HG03442 (cell line): Measurements from ENCODE around the gene EHBP1L1.
"Not testable (repeated sequence)": the region's sequence is repeated elsewhere in the genome, so short reads cannot be mapped to it uniquely, and the experiment has no call there.

Source experiments
- ATAC-seq: cut with Tn5 transposase; IDR thresholded peaks from one replicate; pipeline ENCODE4 v1.9.1; 2021; ENCODE audit warnings: mild to moderate bottlenecking, moderate library complexity; ENCODE audit not compliant: unreplicated experiment

The EHBP1L1 gene

DNA sequence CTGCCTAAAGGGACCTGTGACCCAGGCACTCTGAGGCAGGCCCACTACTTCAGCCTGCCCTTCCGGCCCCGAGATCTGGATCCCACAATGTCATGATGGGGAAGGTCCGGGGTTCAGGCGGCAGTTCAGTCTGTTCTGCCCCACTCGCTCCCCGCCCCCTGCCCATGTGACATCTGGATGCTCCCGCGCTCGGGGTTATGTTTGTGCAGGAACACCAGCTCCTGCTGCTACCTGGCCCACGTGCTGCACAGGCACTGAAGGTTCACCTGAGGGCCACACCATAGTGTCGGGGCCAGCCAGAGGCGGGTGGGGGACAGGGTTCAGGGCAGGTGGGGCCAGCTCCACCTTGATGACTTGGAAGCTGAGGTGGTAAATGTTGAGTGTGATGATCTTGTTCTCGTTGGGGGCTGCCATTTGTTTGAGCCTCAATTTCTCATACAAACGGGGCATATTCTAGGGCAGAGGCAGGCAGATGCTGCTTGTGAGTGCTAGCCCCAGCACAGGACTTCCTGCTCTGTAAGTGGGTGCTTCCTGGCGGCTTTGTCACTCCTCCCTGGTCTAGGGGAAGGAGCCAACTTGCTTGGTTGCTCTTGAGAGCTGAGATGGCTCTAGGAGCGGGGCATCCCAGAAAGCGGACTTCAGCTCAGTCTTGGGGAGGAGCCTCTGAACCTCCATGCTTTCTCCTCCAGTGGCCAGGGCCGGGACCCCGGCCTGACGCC lies 57.7 kb downstream of the EHBP1L1 start:
- no peak for ATAC-seq

DNA sequence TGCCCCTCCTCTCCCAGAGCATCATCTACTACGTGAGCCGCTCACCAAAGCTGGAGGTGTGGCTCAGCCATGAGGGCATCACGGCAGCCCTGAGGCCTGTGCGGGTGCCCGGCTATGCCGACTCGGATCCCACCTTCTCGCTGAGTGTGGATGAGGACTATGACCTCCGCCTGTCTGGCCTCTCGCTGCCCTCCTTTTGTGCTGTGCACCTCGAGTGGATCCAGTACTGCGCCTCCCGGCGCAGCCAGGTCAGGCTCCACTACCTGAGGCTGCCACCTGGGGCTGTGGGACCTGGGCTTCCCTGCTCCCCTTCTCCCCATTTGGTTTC lies 58.2 kb downstream of the EHBP1L1 start:
- no peak for ATAC-seq

DNA sequence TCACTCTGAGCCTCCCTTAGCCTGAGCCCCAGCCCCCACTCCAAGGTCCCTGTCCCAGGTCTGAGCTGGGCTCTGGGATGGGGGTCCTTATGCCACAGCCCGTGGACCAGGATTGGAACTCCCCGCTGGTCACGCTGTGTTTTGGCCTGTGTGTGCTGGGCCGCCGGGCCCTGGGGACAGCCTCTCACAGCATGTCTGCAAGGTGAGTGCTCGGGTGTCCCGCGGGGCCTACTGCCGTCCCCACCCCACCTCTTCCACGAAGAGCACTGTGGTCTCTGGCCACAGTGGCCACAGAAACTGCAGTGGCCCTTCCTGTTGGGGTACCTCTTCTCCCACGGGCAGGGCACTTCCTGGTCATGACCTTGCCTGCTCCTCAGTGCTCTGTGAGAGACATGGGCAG lies 58.6 kb downstream of the EHBP1L1 start:
- ATAC-seq: no peak

DNA sequence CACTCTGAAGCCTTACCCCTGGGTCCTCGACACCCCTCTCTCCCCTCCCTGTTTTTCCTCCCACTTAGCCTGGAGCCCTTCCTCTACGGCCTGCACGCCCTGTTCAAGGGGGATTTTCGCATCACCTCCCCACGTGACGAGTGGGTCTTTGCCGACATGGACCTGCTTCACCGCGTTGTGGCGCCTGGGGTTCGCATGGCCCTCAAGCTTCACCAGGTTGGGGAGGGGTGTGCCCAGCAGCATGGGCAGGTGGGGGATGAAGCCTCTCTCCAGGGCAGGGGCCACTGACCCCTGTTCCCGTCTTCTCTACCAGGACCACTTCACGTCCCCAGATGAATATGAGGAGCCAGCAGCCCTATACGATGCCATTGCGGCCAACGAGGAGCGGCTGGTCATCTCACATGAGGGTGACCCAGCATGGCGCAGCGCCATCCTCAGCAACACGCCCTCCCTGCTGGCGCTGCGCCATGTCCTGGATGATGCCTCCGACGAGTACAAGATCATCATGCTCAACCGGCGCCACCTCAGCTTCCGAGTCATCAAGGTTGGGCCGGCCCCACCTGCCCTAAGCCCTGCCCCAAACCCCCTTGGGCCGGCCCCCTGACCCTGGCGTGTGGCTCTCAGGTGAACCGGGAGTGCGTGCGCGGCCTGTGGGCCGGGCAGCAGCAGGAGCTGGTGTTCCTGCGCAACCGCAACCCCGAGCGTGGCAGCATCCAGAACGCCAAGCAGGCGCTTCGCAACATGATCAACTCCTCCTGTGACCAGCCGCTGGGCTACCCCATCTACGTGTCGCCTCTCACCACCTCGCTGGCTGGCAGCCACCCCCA lies 59.3 kb downstream of the EHBP1L1 start:
- ATAC-seq: no peak

DNA sequence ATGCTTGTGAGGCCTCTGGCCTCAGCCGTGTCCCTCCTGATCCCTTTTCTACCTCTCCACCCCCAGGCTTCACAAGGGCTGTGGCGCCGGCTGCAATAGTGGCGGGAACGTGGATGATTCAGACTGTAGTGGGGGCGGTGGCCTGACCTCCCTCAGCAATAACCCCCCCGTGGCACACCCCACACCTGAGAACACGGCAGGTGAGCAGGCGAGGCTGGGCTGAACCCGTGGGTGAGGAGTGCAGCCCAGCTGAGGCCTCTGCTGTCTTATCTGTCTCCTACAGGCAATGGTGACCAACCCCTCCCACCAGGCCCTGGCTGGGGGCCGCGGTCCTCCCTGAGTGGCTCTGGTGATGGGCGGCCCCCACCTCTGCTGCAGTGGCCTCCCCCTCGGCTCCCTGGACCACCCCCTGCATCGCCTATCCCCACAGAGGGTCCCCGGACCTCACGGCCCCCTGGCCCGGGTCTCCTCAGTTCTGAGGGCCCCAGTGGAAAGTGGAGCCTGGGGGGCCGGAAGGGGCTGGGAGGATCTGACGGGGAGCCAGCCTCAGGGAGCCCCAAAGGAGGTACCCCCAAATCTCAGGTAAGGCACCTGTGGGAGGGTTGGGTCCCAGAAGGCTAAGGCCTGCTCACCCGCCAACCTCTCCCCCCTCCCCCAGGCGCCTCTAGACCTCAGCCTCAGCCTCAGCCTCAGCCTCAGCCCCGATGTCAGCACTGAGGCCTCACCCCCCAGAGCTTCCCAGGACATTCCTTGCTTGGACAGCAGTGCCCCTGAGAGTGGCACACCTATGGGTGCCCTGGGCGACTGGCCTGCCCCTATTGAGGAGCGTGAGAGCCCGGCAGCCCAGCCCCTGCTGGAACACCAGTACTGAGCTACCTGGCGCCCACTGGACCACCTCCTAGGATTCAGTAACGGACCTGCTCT lies 60.5 kb downstream of the EHBP1L1 start:
- ATAC-seq: no peak

DNA sequence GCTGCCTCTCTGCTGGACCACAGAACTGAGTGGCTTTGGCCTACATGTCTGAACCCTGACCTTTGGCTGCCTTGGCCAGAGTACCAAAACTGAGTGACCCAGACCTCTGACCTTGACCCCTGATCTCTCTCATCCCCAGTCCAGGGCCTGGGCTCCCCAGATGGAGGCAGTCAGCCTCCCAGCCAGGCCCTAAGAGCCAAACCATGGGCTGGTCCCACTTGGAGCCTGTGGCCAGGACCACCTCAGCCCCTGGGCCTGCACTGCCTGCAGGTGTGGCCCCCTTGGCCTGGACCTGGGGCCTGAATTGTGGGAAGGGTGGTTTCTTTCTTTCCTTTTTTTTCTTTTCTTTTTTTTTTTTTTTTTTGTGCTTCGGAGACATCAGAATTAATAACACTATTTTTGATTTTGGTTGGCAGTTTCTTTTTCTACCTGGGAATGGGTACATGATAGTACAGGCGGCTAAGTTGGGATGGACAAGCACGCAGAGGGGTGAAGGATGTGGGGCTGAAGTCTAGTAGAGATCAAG lies 61.2 kb downstream of the EHBP1L1 start:
- ATAC-seq: no peak

DNA sequence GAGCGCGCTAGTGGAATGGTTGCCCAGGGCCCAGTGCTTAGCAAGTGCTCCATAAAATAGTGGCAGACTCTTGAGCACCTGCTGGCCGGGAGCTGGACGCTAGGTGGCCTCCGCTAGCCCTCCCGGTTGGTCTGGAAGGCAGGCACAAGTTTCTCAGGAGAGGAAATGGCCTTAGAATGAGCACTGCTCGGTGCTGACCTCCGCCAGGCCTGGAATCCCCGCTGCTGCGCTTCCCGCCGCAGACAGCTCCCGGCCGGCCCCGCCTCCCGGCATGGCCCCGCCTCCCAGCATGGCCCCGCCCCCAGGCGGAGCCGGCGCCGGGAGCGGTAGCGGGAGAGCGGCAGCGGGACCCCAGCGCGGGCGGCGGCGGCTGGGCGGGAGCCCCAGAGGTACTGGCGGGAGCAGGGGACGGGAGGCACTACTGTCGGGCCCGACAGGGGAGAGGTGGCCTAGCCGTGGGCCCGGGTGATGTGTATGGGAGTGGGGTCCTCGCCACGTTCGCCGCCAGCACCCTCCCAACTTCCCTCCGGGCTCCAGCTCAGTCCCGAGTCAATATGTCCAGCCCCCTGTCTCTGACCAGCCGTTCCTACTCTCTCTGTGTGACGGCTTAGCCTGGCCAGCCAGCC lies 62.1 kb downstream of the EHBP1L1 start, which contains the start of gene SIPA1:
Gene SIPA1 (plus strand): TSS at position 308 of the 626 bp plus-strand sequence. CDS start 2,821 bp downstream, outside the sequence.
- ATAC-seq: peak; percentile 38

DNA sequence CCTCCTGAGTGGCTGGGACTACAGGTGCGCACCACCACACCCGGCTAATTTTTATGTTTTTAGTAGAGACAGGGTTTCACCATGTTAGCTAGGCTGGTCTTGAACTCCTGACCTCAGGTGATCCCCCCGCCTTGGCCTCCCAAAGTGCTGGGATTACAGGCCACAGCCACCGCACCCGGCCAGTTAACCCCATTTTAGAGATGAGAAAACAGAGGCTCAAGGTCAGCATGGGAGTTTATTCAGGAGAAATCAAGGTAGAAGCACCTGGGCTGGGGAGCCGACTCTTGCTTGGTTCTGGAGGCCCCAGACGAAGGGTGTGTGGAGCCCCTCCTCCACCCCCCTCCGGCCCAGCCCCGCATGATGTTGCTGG lies 63.4 kb downstream of the EHBP1L1 start:
- not testable (repeated sequence) for ATAC-seq

DNA sequence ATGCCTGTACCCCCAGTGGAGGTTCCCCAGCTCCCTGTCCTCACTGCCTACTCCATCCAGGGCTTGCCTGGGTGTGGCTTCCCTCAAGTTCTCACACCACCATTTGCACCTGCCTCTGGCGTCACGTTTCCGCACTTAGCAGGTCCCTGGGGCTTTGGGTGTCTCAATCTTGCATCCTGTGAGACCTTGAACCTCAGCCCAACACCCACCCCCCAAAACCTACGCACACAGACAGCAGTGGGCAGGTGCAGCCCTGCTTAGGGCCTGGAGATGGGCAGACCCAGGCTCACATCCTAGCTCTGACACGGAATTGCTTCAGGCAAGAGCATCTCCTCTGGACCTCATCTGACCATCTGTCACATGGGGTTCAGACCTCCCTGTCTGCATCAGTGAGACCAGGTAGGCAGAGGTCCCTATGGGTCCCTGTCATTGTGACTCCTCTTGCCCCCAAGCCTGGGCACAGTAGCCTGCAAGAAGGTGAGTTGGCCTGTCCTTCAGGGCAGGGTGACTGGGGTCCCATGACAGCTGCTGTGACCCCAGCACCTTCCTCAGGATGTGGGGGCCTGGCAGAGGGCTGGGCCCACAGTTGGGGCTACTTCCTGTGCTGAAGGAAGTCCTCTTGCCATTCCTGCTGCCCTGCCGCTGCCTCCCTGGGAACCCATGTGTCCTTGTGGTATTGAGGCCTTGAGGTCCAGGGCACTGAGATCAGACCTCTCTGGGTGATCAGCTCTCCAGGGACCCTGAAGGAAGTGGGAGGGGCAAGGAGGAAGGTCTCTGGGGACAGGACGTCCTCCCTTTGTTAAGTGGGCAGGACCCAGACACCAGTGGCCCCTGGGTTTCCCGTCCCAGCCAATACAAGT lies 64.0 kb downstream of the EHBP1L1 start:
- peak; percentile 30 for ATAC-seq

DNA sequence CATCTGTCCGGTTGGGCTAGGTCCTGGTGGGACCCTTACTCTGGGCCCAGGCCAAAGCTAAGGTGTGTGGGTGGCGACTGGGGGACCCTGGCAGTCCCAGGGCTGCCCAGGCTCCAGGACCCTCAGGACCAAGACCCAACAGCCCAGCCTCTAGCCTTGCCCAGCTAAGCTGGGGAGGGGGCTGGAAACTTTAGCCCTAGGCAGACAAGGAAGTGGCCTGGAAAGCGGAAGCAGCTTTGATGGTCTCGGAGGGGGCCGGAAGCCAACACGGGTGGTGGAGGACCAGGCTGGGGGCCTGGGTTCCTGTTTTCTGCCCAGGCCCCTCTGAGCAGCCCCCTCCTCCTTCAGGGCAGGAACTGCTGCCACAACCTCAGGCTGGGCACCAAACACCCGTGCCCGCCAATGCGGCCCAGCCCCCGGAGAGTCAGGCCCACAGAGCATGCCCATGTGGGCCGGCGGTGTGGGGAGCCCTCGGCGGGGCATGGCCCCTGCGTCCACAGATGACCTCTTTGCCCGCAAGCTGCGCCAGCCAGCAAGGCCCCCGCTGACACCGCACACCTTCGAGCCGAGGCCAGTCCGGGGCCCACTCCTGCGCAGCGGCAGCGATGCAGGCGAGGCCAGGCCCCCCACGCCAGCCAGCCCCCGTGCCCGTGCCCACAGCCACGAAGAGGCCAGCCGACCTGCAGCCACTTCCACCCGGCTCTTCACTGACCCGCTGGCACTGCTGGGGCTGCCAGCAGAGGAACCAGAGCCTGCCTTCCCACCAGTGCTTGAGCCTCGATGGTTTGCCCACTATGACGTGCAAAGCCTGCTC lies 64.8 kb downstream of the EHBP1L1 start:
- no peak for ATAC-seq

DNA sequence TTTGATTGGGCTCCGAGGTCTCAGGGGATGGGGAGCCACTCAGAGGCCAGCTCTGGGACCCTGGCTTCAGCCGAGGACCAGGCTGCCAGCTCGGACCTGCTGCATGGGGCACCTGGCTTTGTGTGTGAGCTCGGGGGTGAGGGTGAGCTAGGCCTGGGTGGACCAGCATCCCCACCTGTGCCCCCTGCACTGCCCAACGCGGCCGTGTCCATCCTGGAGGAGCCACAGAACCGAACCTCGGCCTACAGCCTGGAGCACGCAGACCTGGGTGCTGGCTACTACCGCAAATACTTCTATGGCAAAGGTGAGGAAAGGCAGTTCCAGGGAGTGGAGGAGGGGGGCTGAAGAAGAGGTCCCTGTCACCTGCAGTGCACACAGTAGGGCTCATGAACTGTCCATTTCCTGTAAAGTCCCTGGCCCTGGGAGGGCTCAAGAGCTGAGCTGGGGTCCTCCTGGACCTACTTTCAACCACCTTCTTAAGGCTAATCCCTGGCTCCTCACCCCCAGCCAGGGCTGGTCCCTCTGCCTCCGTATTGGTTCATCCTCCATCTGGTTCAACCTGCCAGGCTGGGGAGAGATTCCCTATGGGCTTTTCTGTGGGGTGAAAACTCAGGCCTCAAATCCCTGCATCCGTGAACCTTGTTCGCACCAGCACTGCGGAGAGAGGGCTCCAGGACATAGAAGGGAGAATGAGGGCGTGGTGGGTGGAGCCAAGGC lies 65.6 kb downstream of the EHBP1L1 start:
- ATAC-seq: no peak
